ENCODE measurements around the gene APEX2. TPM values are rescaled to one million over a fixed set of nuclear protein-coding genes. Genes with fewer than 3 reads are reported as not detected.

Gene APEX2
- total RNA-seq = 10.3 and 16.6 TPM in 2 replicates

DNA sequence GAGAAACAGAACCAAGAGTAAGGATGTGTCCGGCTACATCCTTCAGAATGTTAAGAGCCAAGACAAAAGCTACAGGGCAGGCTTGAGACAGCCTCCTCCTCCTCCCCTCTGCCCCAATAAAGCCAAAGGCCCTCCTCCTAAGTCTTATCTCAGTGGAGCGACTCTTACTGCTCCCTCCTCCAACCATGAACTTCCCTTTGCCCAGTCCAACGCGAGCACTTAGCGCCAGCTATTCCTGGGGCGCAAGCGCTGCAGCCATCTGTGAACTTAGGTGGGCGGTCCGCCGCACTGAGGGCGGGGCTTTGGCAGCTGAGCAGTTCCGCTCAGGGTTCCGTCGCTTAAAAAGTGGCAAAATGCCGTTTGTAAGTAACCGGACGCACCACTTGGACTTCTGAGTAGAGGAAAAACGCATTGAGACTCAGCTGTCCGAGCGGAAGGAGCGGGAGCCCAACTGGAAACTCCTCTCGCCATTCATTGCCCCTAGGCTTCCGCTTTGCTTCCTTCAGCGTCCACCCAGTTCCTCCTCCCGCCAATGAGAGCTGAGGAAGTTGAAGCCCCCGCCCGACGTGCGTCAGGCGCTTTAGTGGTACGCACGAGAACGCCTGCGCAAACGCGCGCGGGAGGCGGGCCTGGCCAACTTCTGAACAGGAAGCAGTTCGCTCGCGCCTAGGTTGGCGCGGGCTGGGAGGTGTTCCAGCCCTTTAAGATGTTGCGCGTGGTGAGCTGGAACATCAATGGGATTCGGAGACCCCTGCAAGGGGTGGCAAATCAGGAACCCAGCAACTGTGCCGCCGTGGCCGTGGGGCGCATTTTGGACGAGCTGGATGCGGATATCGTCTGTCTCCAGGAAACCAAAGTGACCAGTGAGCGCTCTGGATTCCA lies at the start of gene APEX2:
Gene APEX2 (plus strand): TSS at position 647 of the 882 bp plus-strand sequence. CDS start 60 bp downstream, at position 707.

GRCh38 chrX:54994099-54994498 lies 6.1 kb upstream of the APEX2 start, which contains the start of gene PFKFB1:
Gene PFKFB1, minus strand, starts transcription at chrX:54994188. Its CDS starts 181 bp downstream, at chrX:54994007.

DNA sequence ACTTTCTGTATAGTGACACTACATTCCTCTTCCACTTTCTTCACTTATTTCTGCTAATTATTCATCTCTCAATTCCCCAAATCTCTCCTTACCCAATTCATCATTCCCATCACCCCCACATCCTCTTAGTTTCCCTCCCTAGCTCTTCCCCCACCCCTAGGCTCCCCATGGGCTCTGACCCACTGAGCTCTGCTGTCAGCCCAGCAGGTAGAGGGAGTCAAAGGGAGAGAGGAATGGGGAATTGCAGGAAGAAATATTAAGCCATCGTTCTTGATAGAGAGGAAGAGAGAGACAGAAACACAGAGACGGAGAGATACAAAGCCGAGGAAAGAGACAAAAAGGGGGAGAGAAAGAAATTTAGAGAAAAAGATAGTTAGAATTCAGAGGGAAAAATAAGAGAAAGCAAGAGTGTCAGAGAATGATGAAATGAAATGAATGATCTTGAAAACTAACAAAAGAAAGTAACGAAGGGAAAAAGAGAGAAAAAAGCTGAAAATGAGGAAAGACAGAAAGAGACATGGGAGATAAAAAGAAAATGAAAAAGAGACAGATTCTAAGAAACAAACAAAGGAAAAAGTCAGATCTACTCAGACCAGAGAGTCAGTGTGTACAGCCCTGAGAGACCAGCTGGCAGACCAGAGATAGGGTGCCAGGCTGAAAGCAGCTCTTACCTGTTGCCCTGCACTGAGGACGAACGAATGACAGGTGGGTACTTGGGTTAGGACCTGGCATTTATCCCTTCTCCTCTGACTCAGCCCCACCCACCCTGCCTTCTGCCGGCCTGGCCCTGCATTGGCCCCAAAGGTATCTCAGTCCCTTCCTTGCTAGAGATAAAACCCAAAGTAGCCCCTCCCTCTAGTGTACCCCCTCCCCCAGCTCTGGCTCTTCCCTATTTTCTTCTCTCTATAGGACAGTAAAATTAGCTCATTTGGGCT lies 30.4 kb downstream of the APEX2 start, which contains the start of gene ALAS2:
Gene ALAS2 (minus strand): TSS at position 707 of the 935 bp plus-strand sequence. CDS start 4,977 bp downstream, outside the sequence.

Other genes with a start within 250 kb of the APEX2 start
- not detected in 2 replicates for gene ITIH6, start 202.1 kb upstream of the APEX2 start, total RNA-seq
- 160 and 236 TPM in 2 replicates for gene MAGED2, start 192.6 kb upstream of the APEX2 start, total RNA-seq
- gene TRO, start 79.5 kb upstream of the APEX2 start, total RNA-seq = 9.6 and 43.2 TPM in 2 replicates
- not detected in 2 replicates for gene PFKFB1, start 6.2 kb upstream of the APEX2 start, total RNA-seq
- not detected in 2 replicates for gene ALAS2, start 30.6 kb downstream of the APEX2 start, total RNA-seq
- gene PAGE2B, start 74.7 kb downstream of the APEX2 start, total RNA-seq = not detected in 2 replicates
- gene PAGE2, start 88.7 kb downstream of the APEX2 start, total RNA-seq = not detected in 2 replicates
- not detected in 2 replicates for gene PAGE5, start 220.0 kb downstream of the APEX2 start, total RNA-seq